HEK293T (cell line): ENCODE measurements around the gene KAT5.
"Not testable (repeated sequence)": the region's sequence is repeated elsewhere in the genome, so short reads cannot be mapped to it uniquely, and the experiment has no call there.

Experiments
- BHLHE40 ChIP-seq: fragments of 450-650 bp; IDR thresholded peaks from 2 replicates; pipeline ENCODE4 v1.6.1; 2016; ENCODE audit warnings: mild to moderate bottlenecking, moderate library complexity, borderline replicate concordance
- FOXK2 ChIP-seq: fragments of 450-650 bp; IDR thresholded peaks from 2 replicates; pipeline ENCODE4 v1.6.1; 2016; ENCODE audit warnings: mild to moderate bottlenecking
- L3MBTL2 ChIP-seq: fragments of 450-650 bp; conservative IDR thresholded peaks from 2 replicates; pipeline ENCODE4 v1.6.1; 2016; ENCODE audit warnings: mild to moderate bottlenecking
- SP1 ChIP-seq: fragments of 450-650 bp; IDR thresholded peaks from 2 replicates; pipeline ENCODE4 v1.6.1; 2017
- TARDBP ChIP-seq: fragments of 450-650 bp; IDR thresholded peaks from 2 replicates; pipeline ENCODE4 v1.6.1; 2016
- ZNF384 ChIP-seq: fragments of 450-650 bp; IDR thresholded peaks from 2 replicates; pipeline ENCODE4 v1.6.1; 2016

GRCh38 chr11:65762169-65762568, 50.1 kb downstream of the KAT5 start:
- TF ChIP-seq SP1, ZNF384, BHLHE40, L3MBTL2, FOXK2, TARDBP: not testable (repeated sequence)
